Heart left ventricle (tissue), 13 donors: ENCODE measurements around the gene CREBBP.

Experiments
- POLR2A ChIP-seq, 2 donors: fragments of 450-650 bp; IDR thresholded peaks; one replicate each; pipeline ENCODE4 v1.6.1; 2017; ENCODE audit warnings: antibody characterized with exemption in 2 of 2, mild to moderate bottlenecking in 2 of 2, moderate library complexity in 2 of 2
- TF ChIP-seq, protein P1 (sequence below), 12 donors: fragments of 200-600 bp; sonication (generic) in 4 of 12; IDR thresholded peaks; one replicate each; pipeline versions ENCODE4 v1.5.0 to v1.8.0; 2018 to 2022; ENCODE audit warnings: antibody characterized with exemption in 12 of 12, mild to moderate bottlenecking in 5 of 12
- donor health status: ischemic (EF 13 %, LVEDD 7.1; RV severe dilation, severe dysfunction).
- donor health status: DM: no; HTN: yes; CAD: no.
- donor health status: DM: no; HTN: no; CAD: no.
- donor health status: ischemic (EF 25% LVEDD 6.9; RV normal size, moderate dysfunction).
- donor health status: ischemic (EF 25% LVEDD 5.7; RV mildly dilated, moderate dysfunction).
- donor health status: ischemic (EF 35%, LVEDD 5.7; RV mildly dilated, moderate dysfunction).
- donor health status: nonischemic (EF 11% LVEDD 7.7; RV severe dilation, severe dysfunction).
- donor health status: DM: yes; HTN: yes; CAD: no.
- donor health status: PGD.
- donor health status: ischemic (EF 29% LVEDD 5.4; RV normal size, mild dysfunction).
- donor health status: nonischemic (EF 23%, LVEDD 6.1; RV moderate dilation, normal function).

DNA sequence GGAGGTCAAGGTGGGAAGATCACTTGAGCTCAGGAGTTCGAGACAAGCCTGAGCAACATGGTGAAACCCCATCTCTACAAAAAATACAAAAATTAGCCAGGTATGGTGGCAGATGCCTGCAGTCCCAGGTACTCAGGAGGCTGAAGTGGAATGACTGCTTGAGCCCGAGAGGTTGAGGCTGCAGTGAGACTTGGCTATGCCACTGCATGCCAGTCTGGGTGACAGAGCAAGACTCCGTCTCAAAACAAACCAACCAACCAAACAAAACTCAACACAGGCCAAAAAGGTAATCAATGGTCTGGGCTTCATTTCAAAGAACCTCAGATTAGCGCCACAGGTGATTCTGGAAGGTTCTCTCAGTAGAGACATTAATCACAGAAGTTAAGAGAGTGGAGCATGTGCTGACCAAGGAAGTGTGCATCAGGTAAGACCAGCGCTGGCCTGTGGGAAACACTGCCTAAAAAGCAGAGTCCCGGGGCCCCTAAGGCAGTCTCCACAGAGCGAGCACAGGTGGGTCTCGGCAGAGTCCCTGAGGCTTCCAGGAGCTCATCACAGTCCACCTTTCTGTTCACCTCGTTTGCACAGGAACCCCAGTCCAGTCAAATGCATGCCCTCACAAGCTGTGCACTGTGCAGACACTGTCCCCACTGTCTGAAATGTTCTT lies 91.7 kb downstream of the CREBBP start:
- TF ChIP-seq, protein P1, sequence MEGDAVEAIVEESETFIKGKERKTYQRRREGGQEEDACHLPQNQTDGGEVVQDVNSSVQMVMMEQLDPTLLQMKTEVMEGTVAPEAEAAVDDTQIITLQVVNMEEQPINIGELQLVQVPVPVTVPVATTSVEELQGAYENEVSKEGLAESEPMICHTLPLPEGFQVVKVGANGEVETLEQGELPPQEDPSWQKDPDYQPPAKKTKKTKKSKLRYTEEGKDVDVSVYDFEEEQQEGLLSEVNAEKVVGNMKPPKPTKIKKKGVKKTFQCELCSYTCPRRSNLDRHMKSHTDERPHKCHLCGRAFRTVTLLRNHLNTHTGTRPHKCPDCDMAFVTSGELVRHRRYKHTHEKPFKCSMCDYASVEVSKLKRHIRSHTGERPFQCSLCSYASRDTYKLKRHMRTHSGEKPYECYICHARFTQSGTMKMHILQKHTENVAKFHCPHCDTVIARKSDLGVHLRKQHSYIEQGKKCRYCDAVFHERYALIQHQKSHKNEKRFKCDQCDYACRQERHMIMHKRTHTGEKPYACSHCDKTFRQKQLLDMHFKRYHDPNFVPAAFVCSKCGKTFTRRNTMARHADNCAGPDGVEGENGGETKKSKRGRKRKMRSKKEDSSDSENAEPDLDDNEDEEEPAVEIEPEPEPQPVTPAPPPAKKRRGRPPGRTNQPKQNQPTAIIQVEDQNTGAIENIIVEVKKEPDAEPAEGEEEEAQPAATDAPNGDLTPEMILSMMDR (IDR thresholded peaks at IDR 0.05) = no peak
- TF ChIP-seq POLR2A (IDR thresholded peaks at IDR 0.05) = no peak
